ENCODE measurements around the gene SGMS1.

GRCh38 chr10:50640238-50640637, 16.5 kb upstream of the SGMS1 start:
- TF ChIP-seq CTCF (optimal IDR thresholded peaks at IDR 0.05 in 1 of 3, IDR thresholded peaks at IDR 0.05 in 1 of 3, conservative IDR thresholded peaks at IDR 0.05 in 1 of 3; ENCODE audit: extremely low read depth in 1 of 3, insufficient read depth in 2 of 3, low read length in 3 of 3): no peak
- TF ChIP-seq EZH2 (IDR thresholded peaks at IDR 0.05; ENCODE audit: low read length): no peak
